Fibroblast of the aortic adventitia (primary cell): ENCODE measurements around the gene OR5H2. TPM values are rescaled to one million over a fixed set of nuclear protein-coding genes. Genes with fewer than 3 reads are reported as not detected.

Experiments
- DNase-seq: peaks from one replicate; pipeline ENCODE4 v3.0.0-alpha.2; 2010; ENCODE audit warnings: low read depth
- H3K4me3 ChIP-seq: 2 replicates; pipeline ENCODE4 v1.5.1; 2011; ENCODE audit warnings: low read depth, mild to moderate bottlenecking, control low read depth, low read length, moderate library complexity
- total RNA-seq: library from RNA; depleted of rRNA; stranded (reverse); fragments of >200 nt; gene quantifications from 2 replicates; pipeline ENCODE4 v1.2.3, GENCODE V29; 2012; ENCODE audit warnings: low replicate concordance
- TF ChIP-seq, protein P1 (sequence below): IDR thresholded peaks from 2 replicates; pipeline ENCODE4 v1.5.1; 2011; ENCODE audit warnings: mild to moderate bottlenecking, low read length, control low read depth, inconsistent platforms; ENCODE audit not compliant: insufficient read depth

Gene OR5H2
- total RNA-seq, 1 donor = not detected

DNA sequence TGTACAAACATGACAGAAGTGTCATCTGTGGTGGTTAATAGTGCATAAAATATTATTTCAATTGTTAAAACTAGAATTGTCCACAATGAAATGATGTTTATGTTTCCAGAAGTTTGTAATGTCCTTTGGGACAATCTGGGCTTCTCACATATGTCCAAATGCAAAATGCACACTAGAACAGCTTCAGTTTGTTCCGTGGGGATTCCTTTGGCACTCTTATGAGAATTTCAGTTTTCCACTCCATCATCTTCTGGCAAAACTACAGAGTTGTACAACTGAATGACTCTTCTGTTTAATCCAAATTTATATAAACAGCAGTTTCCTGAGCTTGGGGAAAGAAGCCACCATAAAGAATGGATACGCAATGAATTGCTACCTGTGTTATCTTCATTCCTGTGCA is 20.3 kb upstream of the OR5H2 start:
- no peak overlapping the region for H3K4me3 ChIP-seq
- no peak for DNase-seq
- TF ChIP-seq, protein P1, sequence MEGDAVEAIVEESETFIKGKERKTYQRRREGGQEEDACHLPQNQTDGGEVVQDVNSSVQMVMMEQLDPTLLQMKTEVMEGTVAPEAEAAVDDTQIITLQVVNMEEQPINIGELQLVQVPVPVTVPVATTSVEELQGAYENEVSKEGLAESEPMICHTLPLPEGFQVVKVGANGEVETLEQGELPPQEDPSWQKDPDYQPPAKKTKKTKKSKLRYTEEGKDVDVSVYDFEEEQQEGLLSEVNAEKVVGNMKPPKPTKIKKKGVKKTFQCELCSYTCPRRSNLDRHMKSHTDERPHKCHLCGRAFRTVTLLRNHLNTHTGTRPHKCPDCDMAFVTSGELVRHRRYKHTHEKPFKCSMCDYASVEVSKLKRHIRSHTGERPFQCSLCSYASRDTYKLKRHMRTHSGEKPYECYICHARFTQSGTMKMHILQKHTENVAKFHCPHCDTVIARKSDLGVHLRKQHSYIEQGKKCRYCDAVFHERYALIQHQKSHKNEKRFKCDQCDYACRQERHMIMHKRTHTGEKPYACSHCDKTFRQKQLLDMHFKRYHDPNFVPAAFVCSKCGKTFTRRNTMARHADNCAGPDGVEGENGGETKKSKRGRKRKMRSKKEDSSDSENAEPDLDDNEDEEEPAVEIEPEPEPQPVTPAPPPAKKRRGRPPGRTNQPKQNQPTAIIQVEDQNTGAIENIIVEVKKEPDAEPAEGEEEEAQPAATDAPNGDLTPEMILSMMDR = no peak

DNA sequence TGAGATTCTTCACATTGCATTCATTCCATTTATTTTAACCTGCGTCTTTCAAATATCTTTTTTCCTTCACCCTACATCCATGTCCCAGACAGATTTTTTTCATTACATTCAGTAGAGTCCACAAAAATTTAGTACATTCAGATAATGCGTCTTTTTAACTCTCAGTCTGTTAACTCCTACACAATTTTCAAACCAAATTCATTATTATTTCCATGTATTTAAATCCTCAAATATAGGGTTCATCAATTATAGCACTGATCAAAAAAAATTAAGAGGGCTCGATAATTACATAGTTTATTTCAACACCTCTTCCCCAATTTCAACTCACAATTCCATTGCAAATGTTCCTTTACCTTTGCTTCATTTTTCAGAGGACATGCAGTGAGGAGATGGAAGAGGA is 18.4 kb upstream of the OR5H2 start, which contains the start of gene OR5H6:
TSS of gene OR5H6 (plus strand) at position 301 of the 400 bp plus-strand sequence. CDS start at position 390, 89 bp downstream.
- TF ChIP-seq, protein P1 = no peak

DNA sequence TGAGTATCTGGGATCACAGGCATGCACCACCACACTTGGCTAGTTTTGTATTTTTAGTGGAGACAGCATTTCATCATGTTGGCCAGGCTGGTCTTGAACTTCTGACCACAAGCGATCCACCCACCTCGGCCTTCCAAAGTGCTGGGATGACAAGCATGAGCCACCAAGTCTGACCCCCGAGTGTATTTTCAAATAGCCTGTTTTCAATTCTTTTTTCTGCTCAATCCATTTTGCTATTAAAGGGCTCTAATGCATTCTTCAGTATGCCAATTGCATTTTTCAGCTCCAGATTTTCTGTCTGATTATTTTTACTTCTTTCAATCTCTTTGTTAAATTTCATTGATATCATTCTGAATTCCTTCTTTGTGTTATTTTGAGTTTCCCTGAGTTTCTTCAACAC is 12.5 kb upstream of the OR5H2 start:
- DNase-seq = no peak
- TF ChIP-seq, protein P1 = no peak
- H3K4me3 ChIP-seq = no peak overlapping the region

More for the DNA sequence above, 18.4 kb upstream of the OR5H2 start, which contains the start of gene OR5H6:
- H3K4me3 ChIP-seq = no peak within 1 kb of the TSS
- DNase-seq = no peak

DNA sequence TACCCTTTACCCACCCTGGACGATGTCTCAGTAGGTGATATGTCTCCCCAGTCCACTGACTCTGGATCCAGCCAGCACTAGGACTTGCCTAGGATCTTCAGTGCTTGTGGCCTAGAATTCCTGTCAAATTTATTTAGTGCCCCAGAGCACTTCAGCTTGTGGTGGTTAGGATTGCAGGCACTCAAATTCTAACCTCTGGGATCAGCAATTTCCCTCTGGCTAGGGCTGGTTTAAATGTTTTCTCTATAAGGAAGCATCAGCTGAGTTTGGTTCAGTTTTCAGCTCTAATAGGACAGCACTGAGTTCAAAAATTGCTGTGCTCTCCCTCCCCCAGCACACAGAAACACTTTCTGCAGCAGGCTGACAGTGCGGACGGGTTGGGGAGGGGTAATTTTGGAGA is 10.2 kb upstream of the OR5H2 start:
- no peak overlapping the region for H3K4me3 ChIP-seq
- TF ChIP-seq, protein P1 = no peak
- DNase-seq = no peak

DNA sequence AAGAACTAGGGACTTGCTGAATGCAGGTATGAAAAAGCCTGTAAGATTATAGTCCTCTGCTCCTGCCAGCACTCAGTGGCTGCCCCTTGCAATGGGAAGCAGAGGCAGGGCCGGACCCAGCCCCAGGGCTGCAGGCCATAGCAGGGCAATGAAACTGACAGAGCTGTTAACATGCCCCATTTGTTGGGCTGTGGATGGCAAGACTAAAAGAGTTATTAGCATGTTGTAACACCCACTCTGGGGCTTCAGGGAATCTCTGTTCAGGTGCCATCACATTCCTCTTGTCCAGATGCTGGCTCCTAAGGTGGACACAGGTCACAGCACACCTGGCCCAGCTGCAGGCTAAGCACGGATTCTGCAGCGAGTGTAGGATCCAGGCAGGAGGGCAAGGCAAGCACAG is 7.4 kb upstream of the OR5H2 start:
- TF ChIP-seq, protein P1 = no peak
- no peak for DNase-seq
- no peak overlapping the region for H3K4me3 ChIP-seq

DNA sequence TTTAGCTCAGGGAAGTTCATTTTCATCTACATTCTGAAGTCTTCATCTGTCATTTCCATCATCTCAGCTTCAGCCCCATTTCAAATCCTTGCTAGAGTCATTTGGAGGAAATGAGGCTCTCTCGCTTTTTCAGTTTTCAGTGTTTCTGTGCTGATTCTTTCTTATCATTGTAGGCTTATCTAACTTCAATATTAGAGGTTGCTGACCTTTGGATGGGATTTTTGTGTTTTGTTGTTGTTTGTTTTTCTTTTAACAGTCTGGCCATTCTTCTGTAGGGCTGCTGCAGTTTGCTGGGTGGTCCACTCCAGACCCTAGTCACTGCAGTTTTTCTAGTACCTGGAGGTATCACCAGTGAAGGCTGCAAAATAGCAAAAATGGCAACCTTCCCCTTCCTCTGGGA is 8.6 kb downstream of the OR5H2 start:
- TF ChIP-seq, protein P1 = no peak
- no peak for DNase-seq
- no peak overlapping the region for H3K4me3 ChIP-seq

DNA sequence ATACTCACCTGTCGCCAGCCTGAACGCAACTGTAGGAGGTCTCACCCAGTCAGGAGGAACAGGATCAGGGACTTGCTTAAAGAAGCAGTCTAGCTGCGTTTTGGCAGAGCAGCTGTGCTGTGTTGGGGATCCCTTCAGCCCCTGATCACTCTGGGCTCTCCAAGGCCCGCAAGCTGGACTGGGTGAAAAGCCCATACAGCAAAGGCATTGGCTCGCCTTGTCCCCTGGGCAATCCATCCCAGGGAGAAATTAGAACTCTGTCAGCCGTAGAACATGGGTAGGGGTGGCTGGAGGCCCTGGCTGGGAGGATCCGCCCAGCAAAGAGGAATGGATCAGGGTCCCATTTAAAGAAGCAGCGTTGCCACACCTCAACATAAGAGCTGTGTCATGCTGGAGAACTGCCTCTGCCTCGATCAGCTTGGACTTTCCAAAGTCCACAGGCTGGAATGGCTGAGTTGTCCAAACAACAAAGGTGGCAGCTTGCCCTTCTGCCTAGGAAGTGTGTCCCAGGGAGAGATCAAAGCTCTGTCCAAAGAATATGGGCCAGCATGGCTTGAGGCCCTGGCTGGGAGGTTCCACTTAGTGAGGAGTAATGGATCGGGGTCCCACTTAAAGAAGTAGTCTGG is 9.1 kb downstream of the OR5H2 start:
- TF ChIP-seq, protein P1 = no peak

More for the DNA sequence above, 9.1 kb downstream of the OR5H2 start:
- H3K4me3 ChIP-seq = no peak overlapping the region
- no peak for DNase-seq
